ENCODE data around the gene IFITM2. TPM values are rescaled to one million over a fixed set of nuclear protein-coding genes. Genes with fewer than 3 reads are reported as not detected.

The IFITM2 gene
- total and polyA plus RNA-seq, 2 of the 13 experiments (the other 11 are each of a cell fraction or from before 2014, with no cell fraction given) = 13.8 to 267 TPM

DNA sequence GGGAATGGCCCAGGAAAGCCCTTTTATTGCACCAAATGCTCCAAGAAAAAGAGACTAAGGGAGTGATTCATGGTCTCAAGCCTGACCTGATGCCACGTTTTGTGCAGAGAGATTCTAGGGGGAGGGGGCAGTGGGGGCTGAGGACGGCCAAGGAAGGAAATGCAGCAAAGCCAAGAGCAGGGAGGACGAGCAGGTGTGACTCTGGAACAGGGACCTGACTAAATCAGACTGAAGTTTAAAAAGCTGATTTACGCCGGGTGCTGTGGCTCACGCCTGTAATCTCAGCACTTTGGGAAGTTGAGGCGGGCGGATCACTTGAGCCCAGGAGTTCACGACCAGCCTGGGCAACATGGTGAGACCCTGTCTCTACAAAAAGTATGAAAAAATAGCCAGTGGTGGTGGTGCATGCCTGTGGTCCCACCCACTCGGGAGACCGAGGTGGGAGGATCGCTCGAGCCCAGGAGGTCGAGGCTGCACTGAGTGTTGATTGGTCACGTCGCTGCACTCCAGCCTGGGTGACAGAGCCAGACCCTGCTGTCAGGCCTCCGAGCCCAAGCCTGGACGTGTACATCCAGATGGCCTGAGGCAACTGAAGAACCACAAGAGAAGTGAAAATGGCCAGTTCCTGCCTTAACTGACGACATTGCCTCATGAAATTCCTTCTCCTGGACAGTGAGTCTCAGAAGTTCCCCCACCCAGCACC, 23.9 kb downstream of the IFITM2 start:
- no peak for ATAC-seq
- H3K36me3 ChIP-seq (replicated peaks in 1 of 2; ENCODE audit: control insufficient read depth in 1 of 2, insufficient read depth in 2 of 2, low read length in 2 of 2) = no peaks in the 10 kb centered on the region
- WGBS (ENCODE audit: low lambda C conversion rate) = 90% methylated on average over 19 of the region's 19 CpGs
- TF ChIP-seq NR2F1 (CRISPR knock-in tag; IDR thresholded peaks at IDR 0.05) (no peak), YY1 (IDR thresholded peaks at IDR 0.05; ENCODE audit: insufficient read depth, insufficient replicate concordance, low read depth, low read length) (no peak), NR2F6 (IDR thresholded peaks at IDR 0.05) (no peak), NR2F6 (CRISPR knock-in tag; IDR thresholded peaks at IDR 0.05) (no peak), ZNF672 (CRISPR knock-in tag; IDR thresholded peaks at IDR 0.05) (no peak), ZNF543 (CRISPR knock-in tag; IDR thresholded peaks at IDR 0.05) (no peak), HNRNPLL (IDR thresholded peaks at IDR 0.05; ENCODE audit: low read depth, low read length, poor library complexity, severe bottlenecking) (no peak)
- TF ChIP-seq, protein P1, sequence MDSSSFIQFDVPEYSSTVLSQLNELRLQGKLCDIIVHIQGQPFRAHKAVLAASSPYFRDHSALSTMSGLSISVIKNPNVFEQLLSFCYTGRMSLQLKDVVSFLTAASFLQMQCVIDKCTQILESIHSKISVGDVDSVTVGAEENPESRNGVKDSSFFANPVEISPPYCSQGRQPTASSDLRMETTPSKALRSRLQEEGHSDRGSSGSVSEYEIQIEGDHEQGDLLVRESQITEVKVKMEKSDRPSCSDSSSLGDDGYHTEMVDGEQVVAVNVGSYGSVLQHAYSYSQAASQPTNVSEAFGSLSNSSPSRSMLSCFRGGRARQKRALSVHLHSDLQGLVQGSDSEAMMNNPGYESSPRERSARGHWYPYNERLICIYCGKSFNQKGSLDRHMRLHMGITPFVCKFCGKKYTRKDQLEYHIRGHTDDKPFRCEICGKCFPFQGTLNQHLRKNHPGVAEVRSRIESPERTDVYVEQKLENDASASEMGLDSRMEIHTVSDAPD (CRISPR knock-in tag; IDR thresholded peaks at IDR 0.05) = no peak
- TF ChIP-seq, protein P2, sequence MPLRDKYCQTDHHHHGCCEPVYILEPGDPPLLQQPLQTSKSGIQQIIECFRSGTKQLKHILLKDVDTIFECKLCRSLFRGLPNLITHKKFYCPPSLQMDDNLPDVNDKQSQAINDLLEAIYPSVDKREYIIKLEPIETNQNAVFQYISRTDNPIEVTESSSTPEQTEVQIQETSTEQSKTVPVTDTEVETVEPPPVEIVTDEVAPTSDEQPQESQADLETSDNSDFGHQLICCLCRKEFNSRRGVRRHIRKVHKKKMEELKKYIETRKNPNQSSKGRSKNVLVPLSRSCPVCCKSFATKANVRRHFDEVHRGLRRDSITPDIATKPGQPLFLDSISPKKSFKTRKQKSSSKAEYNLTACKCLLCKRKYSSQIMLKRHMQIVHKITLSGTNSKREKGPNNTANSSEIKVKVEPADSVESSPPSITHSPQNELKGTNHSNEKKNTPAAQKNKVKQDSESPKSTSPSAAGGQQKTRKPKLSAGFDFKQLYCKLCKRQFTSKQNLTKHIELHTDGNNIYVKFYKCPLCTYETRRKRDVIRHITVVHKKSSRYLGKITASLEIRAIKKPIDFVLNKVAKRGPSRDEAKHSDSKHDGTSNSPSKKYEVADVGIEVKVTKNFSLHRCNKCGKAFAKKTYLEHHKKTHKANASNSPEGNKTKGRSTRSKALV (CRISPR knock-in tag; IDR thresholded peaks at IDR 0.05) = no peak
- intact Hi-C loops (cut with micrococcal nuclease; ENCODE audit: unreplicated experiment) = no loop called here
- BruUV-seq (replicated peaks) = no TSS peak
- no peak overlapping the region for H3K4me2 ChIP-seq (ENCODE audit: low read depth, low read length)
- no peak overlapping the region for H2AFZ ChIP-seq (ENCODE audit: low read length)
- no peak overlapping the region for H3K9ac ChIP-seq (ENCODE audit: insufficient read depth, low read depth, low read length)
- no peak overlapping the region for H3K27ac ChIP-seq (ENCODE audit: extremely low read length, insufficient read depth, low read length)
- no peak overlapping the region for H3K4me3 ChIP-seq (replicated peaks in 1 of 3; ENCODE audit: insufficient read depth in 1 of 3, low read depth in 2 of 3, low read length in 3 of 3)
- peaks cover 0 to 12% of the 10 kb centered on the region in 2 experiments; a peak in 3 of 5 replicates for H3K27me3 ChIP-seq (ENCODE audit: control insufficient read depth in 1 of 2, insufficient read depth in 2 of 2, low read length in 2 of 2)
- H3K9me3 ChIP-seq (ENCODE audit: low read length) = no peaks in the 10 kb centered on the region
- in situ Hi-C loops (cut with HindIII; ENCODE audit: extremely low pct_ligation_motif_present, low pct_unique_long_range_greater_than_20kb) = no loop called here
- no peaks in the 10 kb centered on the region for H4K20me1 ChIP-seq (ENCODE audit: insufficient read depth, low read length)
- peaks cover 60% of the 10 kb centered on the region for H3K4me1 ChIP-seq (ENCODE audit: insufficient read depth, low read length)
- ChIA-PET POLR2A (interaction anchor here (1.2 to 3.8 kb wide), 3 partner anchors 8 to 25 kb away, joined by 3 to 74 read pairs (median 4); no protein-coding TSS in a partner anchor), CTCF (ENCODE audit: low intra/inter-chr PET ratio, low total read pairs) (no interaction called here)
- H3K79me2 ChIP-seq (ENCODE audit: insufficient read depth, low read length) = no peaks in the 10 kb centered on the region
- no peak for DNase-seq (ENCODE audit: low spot score)
- no peak for FAIRE-seq

All from HepG2 (cell line).